AG09309 (cell line): ENCODE results near the gene CCNJL.

Experiments used
- DNase-seq: peaks from one replicate; pipeline ENCODE4 v3.0.0-alpha.2; 2010; ENCODE audit warnings: low read depth
- H3K4me3 ChIP-seq: 2 replicates; pipeline ENCODE4 v1.5.1; 2011; ENCODE audit warnings: mild to moderate bottlenecking, low read depth, low read length, moderate library complexity; ENCODE audit not compliant: control insufficient read depth
- TF ChIP-seq, protein P1 (sequence below): IDR thresholded peaks from 2 replicates; pipeline ENCODE4 v1.5.1; 2011; ENCODE audit warnings: mild to moderate bottlenecking, low read depth, low read length, inconsistent platforms; ENCODE audit not compliant: insufficient read depth, control insufficient read depth; ENCODE audit errors: missing control alignments

Gene CCNJL

DNA sequence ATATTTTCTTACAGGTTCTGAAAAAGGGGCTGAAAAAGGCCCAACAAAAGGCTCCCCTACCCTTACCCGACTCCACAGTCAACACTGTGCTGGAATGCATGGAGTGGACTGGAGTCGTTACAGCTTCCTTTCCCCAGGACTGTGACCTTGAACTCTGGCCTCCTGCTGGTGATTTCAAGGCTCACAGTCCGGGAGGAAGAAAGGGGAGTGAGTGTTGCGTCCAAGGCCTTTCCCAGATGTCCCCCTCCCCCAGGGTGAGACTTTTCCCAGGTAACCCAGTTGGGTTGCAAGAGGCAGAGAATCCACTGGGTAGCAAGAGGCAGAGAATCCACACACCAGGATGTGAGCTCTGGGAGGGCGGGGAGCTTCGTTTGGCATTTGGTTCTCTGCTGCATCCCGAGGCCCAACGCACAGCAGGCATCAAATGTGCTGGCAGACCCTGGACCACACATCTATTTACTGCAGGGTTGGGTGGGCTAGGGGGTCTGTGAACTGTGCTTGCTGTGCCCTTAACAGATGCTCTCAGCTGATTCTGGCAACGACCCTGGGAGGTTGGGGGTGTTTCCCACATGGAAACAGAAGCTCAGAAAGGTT, 45.5 kb downstream of the CCNJL start:
- DNase-seq = no peak
- H3K4me3 ChIP-seq = no peak overlapping the region
- TF ChIP-seq, protein P1, sequence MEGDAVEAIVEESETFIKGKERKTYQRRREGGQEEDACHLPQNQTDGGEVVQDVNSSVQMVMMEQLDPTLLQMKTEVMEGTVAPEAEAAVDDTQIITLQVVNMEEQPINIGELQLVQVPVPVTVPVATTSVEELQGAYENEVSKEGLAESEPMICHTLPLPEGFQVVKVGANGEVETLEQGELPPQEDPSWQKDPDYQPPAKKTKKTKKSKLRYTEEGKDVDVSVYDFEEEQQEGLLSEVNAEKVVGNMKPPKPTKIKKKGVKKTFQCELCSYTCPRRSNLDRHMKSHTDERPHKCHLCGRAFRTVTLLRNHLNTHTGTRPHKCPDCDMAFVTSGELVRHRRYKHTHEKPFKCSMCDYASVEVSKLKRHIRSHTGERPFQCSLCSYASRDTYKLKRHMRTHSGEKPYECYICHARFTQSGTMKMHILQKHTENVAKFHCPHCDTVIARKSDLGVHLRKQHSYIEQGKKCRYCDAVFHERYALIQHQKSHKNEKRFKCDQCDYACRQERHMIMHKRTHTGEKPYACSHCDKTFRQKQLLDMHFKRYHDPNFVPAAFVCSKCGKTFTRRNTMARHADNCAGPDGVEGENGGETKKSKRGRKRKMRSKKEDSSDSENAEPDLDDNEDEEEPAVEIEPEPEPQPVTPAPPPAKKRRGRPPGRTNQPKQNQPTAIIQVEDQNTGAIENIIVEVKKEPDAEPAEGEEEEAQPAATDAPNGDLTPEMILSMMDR = no peak

DNA sequence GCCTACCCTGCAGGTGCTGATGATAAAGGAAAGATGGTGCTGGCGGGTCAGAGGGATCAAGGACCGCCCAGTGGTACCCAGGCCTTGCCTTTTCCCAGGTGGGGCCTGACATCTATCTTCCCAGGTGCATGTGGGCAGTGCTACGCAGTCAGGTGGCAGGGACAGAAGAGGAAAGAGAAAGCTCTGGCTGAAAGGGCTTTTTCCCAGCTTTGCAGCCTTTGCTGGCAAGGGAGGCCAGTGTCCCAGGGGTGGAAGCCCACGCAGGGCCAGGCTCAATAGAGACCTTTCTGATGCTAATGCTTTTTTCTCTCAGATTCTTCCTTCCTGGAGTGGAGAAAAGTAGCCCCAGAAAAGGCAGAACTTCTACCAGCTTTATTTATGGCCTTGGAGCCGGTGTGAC, 46.3 kb downstream of the CCNJL start:
- no peak overlapping the region for H3K4me3 ChIP-seq
- TF ChIP-seq, protein P1 = no peak
- no peak for DNase-seq

DNA sequence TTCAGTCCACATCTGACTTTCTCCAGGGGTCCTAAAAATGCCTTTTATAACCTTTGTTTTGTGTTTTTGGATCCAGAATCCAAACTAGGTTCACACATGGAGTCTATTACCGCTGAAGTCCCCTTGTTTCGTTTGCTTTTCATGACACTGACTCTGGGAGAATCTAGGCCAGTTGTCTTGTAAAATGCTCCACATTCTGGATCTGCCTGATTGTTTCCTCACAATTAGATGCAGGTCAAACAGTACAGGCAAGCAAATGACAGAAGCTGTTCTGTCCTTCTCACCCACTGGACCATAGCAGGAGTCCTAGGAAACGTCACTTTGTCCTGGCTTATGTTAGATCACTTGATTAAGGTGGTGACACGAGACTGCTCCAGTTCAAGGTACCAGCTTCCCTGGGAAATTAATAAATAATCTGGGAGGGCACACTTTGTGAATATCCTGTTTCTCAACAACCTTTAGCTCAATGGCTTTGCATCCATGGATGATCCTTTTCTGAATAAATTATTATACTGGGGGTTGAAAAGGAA, 49.0 kb downstream of the CCNJL start:
- no peak for DNase-seq
- TF ChIP-seq, protein P1 = no peak
- H3K4me3 ChIP-seq = no peak overlapping the region

DNA sequence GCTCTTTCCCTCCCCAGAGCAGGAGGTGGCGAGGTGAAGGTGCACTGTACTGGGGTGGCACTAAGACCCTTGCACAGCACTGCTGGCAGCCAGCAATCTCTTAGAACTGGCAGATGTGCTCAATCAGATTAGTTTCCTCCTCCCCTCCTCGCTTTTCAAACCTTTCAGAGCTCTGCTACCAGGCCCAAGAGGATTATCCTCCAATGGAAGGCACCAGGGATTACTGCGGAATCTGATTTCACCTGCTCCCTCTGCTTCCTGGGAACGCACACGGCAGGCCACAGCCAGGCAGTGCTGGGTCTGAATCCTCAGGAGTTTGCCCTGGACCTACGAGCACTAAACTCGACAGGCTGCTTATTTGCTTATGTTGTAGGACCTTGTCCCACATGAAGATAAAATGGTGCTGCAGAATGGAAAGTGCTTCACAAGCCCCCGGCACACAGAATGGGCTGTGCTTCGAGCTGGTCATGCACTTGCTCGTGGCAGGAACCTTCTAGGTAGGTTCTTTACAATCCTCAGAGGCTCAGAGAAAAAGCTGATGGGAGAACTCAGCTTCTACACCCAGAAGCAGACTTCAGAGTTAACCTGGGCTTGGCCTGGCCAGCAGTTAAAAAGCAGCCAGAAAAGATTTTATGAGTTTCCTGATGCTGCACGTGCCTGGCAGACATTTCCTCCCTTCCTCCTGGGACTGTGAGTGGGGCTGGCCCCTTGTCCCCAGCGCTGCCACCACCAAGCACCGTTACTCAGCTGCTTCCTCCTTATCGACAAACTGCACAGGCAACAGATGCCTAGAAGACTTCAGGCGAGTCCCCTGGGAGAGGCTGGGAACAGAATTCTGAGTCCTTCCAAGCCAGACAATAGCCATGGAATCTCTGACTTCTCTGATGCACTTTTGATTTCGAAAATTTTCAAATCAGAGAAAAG, 50.0 kb downstream of the CCNJL start:
- DNase-seq = no peak
- TF ChIP-seq, protein P1 = no peak
- no peak overlapping the region for H3K4me3 ChIP-seq

DNA sequence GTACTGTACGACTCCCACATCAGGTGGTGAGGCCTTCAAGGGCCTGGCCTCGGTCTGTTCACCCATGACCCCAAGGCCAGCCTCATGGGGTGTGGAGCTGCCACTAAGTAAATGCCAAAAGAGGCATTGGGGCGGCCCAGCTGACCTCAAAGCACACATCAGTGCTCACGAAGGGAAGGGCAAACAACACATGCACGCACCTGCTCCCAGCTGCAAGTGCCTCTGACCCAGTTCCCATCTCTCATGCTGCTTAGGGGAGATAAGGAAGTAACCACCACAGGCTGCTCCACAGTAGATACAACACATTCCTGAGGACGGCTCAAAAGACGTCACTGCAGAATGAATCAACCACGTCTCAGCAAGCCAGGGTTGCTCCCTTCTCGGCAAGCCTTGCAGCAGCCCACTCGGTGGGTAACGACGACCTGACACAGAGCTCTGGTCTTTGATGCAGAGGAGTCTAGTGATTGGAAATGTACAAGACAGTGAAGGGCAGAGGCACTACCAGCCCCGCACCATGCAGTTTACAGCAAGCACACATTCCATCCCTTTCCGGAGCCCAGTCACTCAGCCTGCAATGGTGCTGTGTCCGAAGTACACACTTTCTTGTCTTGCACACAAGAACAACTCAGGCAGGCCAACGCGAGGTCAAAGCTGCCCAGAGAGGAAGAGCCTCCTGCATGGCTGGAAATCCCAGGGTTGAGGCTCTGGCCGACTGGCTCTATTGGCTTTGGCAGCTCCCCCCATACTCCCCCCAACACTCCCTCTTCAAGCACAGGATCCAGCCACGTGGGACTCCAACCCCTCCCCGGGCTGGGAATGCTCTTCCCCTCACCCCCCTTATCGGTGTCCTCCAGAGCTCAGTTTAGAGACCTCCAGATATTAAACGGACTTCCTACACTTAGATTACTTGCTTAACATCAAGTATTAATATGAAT, 51.2 kb downstream of the CCNJL start:
- TF ChIP-seq, protein P1 = no peak
- DNase-seq = peak; percentile 4
- no peak overlapping the region for H3K4me3 ChIP-seq
